Right atrium auricular region (tissue), 2 donors: Measurements from ENCODE around the gene PDK3. TPM values are rescaled to one million over a fixed set of nuclear protein-coding genes. Genes with fewer than 3 reads are reported as not detected.

ENCODE experiments used
- DNase-seq: peaks from one replicate; pipeline ENCODE4 v3.0.0-alpha.2; 2019; ENCODE audit warnings: low spot score
- H3K27ac ChIP-seq, 2 donors: fragments of 200-600 bp; sonication (generic); 1 replicate in 1 of 2; 2 replicates in 1 of 2; pipeline ENCODE4 v1.5.1; 2016 to 2019
- H3K27me3 ChIP-seq, 2 donors: fragments of 200-600 bp; sonication (generic); one replicate each; pipeline versions ENCODE4 v1.5.1 to v1.6.0; 2017 to 2019
- H3K36me3 ChIP-seq: fragments of 200-600 bp; sonication (generic); one replicate; pipeline ENCODE4 v1.5.1; 2016
- H3K4me1 ChIP-seq, 2 donors: fragments of 200-600 bp; sonication (generic); one replicate each; pipeline versions ENCODE4 v1.5.1 to v1.6.0; 2017 to 2019
- H3K4me3 ChIP-seq, 2 donors: fragments of 200-600 bp; sonication (generic); 1 replicate in 1 of 2; 2 replicates in 1 of 2; pipeline ENCODE4 v1.5.1; 2017 to 2019; ENCODE audit warnings: mild to moderate bottlenecking in 1 of 2, moderate library complexity in 1 of 2
- H3K9me3 ChIP-seq, 2 donors: fragments of 200-600 bp; sonication (generic); one replicate each; pipeline ENCODE4 v1.5.1; 2019
- total RNA-seq, 2 donors: library from RNA; depleted of rRNA; stranded (reverse); fragments of >200 nt; gene quantifications; one replicate each; pipeline ENCODE4 v1.1.0, GENCODE V29; 2016
- TF ChIP-seq, protein P1 (sequence below), 2 donors: fragments of 200-600 bp; sonication (generic); IDR thresholded peaks; one replicate each; pipeline ENCODE4 v1.5.1; 2019; ENCODE audit warnings: antibody characterized with exemption in 2 of 2

Gene PDK3
- total RNA-seq, 2 donors from 2014 or later = 30.0 to 34.3 TPM

DNA sequence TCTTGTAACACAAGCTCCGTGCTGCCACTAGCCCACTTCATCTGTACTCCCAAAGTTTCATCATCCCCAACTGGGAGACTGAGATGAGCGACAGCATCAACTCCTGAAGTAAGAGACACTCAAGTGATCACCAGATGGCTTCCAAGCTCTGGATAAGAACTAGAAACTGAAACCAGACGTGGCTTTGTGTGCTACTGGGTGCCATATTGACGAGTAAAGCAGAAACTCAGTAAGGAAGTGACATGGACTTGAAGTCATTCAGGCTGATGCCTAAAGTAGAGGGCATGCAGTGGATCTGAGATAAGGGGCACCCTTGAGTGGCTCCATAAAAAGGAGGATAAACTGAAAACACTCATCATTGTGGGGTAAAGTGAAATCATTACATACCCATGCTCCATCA, 109.7 kb downstream of the PDK3 start:
- H3K27me3 ChIP-seq = no peaks in the 10 kb centered on the region
- no peaks in the 10 kb centered on the region for H3K9me3 ChIP-seq
- H3K4me3 ChIP-seq = no peak overlapping the region
- H3K4me1 ChIP-seq = no peaks in the 10 kb centered on the region
- no peaks in the 10 kb centered on the region for H3K36me3 ChIP-seq
- DNase-seq = no peak
- H3K27ac ChIP-seq = no peak overlapping the region
- TF ChIP-seq, protein P1, sequence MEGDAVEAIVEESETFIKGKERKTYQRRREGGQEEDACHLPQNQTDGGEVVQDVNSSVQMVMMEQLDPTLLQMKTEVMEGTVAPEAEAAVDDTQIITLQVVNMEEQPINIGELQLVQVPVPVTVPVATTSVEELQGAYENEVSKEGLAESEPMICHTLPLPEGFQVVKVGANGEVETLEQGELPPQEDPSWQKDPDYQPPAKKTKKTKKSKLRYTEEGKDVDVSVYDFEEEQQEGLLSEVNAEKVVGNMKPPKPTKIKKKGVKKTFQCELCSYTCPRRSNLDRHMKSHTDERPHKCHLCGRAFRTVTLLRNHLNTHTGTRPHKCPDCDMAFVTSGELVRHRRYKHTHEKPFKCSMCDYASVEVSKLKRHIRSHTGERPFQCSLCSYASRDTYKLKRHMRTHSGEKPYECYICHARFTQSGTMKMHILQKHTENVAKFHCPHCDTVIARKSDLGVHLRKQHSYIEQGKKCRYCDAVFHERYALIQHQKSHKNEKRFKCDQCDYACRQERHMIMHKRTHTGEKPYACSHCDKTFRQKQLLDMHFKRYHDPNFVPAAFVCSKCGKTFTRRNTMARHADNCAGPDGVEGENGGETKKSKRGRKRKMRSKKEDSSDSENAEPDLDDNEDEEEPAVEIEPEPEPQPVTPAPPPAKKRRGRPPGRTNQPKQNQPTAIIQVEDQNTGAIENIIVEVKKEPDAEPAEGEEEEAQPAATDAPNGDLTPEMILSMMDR (IDR thresholded peaks at IDR 0.05) = no peak

DNA sequence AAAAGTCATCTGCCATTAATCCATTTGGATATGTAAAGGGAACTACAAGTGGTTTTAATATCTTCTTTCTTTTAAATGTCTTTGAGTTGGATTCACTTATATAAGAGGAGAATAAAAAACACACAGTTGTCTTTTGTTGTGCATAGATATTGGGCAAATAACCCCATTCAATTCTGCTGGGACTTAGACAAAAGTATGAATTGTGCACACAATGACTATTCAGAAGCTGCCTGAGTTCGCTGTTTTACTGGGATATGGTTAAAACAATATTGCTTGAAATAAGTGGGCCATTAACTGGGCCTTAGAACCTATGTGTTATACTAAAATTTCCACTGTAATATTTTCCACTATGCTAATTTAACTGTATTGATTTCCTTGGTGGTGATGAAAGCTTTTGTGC, 110.4 kb downstream of the PDK3 start:
- DNase-seq = no peak
- Histone ChIP-seq H3K4me1 (no peaks in the 10 kb centered on the region), H3K27me3 (no peaks in the 10 kb centered on the region), H3K27ac (no peak overlapping the region), H3K4me3 (no peak overlapping the region), H3K9me3 (no peaks in the 10 kb centered on the region), H3K36me3 (no peaks in the 10 kb centered on the region)
- TF ChIP-seq, protein P1 (IDR thresholded peaks at IDR 0.05) = no peak

DNA sequence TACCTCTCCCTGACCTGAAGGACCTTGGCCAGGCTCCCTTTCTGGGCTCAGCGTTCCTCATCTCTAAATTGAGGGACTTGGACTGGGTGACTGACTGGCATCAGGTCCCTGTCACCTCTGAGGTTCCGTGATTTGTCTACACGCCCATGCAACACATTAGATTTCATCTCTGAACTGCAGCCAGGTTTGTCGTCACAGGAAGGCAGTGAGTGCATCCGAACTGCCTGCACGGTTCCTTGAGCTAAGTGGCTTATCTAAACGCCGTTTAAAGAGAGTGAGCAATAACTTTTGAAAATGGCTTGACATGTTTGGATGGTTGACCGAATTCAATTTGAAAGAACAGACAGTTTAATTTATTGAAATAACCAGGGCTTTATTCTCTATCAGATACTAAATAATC, 112.0 kb downstream of the PDK3 start:
- Histone ChIP-seq H3K4me1 (no peaks in the 10 kb centered on the region), H3K27ac (no peak overlapping the region), H3K9me3 (no peaks in the 10 kb centered on the region), H3K4me3 (no peak overlapping the region), H3K27me3 (no peaks in the 10 kb centered on the region), H3K36me3 (no peaks in the 10 kb centered on the region)
- TF ChIP-seq, protein P1 (IDR thresholded peaks at IDR 0.05) = no peak
- no peak for DNase-seq

Other genes starting within 250 kb of the PDK3 start
- not detected for gene SUPT20HL2, start 151.2 kb upstream of the PDK3 start, total RNA-seq
- not detected for gene SUPT20HL1, start 104.6 kb upstream of the PDK3 start, total RNA-seq
- gene PCYT1B, start 182.1 kb downstream of the PDK3 start, total RNA-seq = 1 to 10 TPM; 2.4 to 6.4 TPM
- gene POLA1, start 228.6 kb downstream of the PDK3 start, total RNA-seq = 1 to 10 TPM; 6.7 to 7.2 TPM